CD14-positive monocyte (primary cell): ENCODE measurements around the gene NOB1. TPM values are rescaled to one million over a fixed set of nuclear protein-coding genes. Genes with fewer than 3 reads are reported as not detected.

Source experiments
- DNase-seq, 3 donors: peaks; one replicate each; pipeline ENCODE4 v3.0.0-alpha.2; 2011 to 2022
- H2AFZ ChIP-seq: 2 replicates; pipeline ENCODE4 v1.6.0; 2012; ENCODE audit warnings: mild to moderate bottlenecking, low read depth, low read length, inconsistent platforms; ENCODE audit not compliant: insufficient read depth, poor library complexity, severe bottlenecking
- H3K27ac ChIP-seq, 2 donors: 1 replicate in 1 of 2; 2 replicates in 1 of 2; pipeline ENCODE4 v1.5.1; 2012 to 2013; ENCODE audit warnings: low read length in 2 of 2, control low read depth in 1 of 2, inconsistent platforms in 1 of 2, low read depth in 1 of 2, mild to moderate bottlenecking in 1 of 2
- H3K27me3 ChIP-seq, 2 donors: one replicate each; pipeline versions ENCODE4 v1.6.0 to v1.6.1; 2011 to 2013; ENCODE audit warnings: low read length in 2 of 2; ENCODE audit not compliant: control insufficient read depth in 2 of 2, insufficient read depth in 2 of 2
- H3K36me3 ChIP-seq, 2 donors: replicated peaks in 1 of 2; 1 replicate in 1 of 2; 2 replicates in 1 of 2; pipeline versions ENCODE4 v1.5.1 to v1.6.1; 2012 to 2013; ENCODE audit warnings: low read length in 2 of 2, control low read depth in 1 of 2, inconsistent platforms in 1 of 2, mild to moderate bottlenecking in 1 of 2; ENCODE audit not compliant: insufficient read depth in 2 of 2, control insufficient read depth in 1 of 2
- H3K4me1 ChIP-seq, 2 donors: 1 replicate in 1 of 2; 2 replicates in 1 of 2; pipeline versions ENCODE4 v1.5.1 to v1.6.1; 2012 to 2013; ENCODE audit warnings: low read length in 2 of 2, control low read depth in 1 of 2, inconsistent platforms in 1 of 2, mild to moderate bottlenecking in 1 of 2, moderate library complexity in 1 of 2; ENCODE audit not compliant: insufficient read depth in 2 of 2, control insufficient read depth in 1 of 2
- H3K4me2 ChIP-seq: replicated peaks from 2 replicates; pipeline ENCODE3; 2012; ENCODE audit warnings: low read length, moderate library complexity, mild to moderate bottlenecking; ENCODE audit not compliant: poor library complexity, severe bottlenecking; ENCODE audit errors: extremely low read depth
- H3K4me3 ChIP-seq, 3 experiments: fragments of 200-600 bp in 1 of 3; sonication (generic) in 1 of 3; replicated peaks in 1 of 3; 1 replicate in 2 of 3; 2 replicates in 1 of 3; pipeline ENCODE4 v1.5.1; 2011 to 2013; ENCODE audit warnings: low read length in 3 of 3, mild to moderate bottlenecking in 3 of 3, control low read depth in 2 of 3, low read depth in 2 of 3, inconsistent platforms in 1 of 3, moderate library complexity in 1 of 3
- H3K79me2 ChIP-seq: 2 replicates; pipeline ENCODE4 v1.6.0; 2012; ENCODE audit warnings: mild to moderate bottlenecking, control low read depth, inconsistent platforms, low read length, moderate library complexity; ENCODE audit not compliant: insufficient read depth
- H3K9ac ChIP-seq: 2 replicates; pipeline ENCODE4 v1.6.0; 2017; ENCODE audit warnings: low read length, mild to moderate bottlenecking; ENCODE audit not compliant: insufficient read depth, poor library complexity, severe bottlenecking
- H3K9me3 ChIP-seq, 2 donors: replicated peaks in 1 of 2; 1 replicate in 1 of 2; 2 replicates in 1 of 2; pipeline versions ENCODE4 v1.5.1 to v1.6.1; 2012 to 2013; ENCODE audit warnings: low read length in 2 of 2, control low read depth in 1 of 2; ENCODE audit not compliant: control insufficient read depth in 1 of 2, insufficient read depth in 1 of 2
- H4K20me1 ChIP-seq: 2 replicates; pipeline ENCODE4 v1.6.0; 2012; ENCODE audit warnings: mild to moderate bottlenecking, low read length, control low read depth, moderate library complexity; ENCODE audit not compliant: insufficient read depth
- H3K27ac Mint-ChIP-seq, 7 donors: one replicate each; pipeline ENCODE4 v1.8.0; 2020; ENCODE audit warnings: mild to moderate bottlenecking in 7 of 7, mixed read lengths in 7 of 7, moderate library complexity in 6 of 7, inconsistent platforms in 2 of 7
- H3K27me3 Mint-ChIP-seq, 3 donors: one replicate each; pipeline ENCODE4 v1.8.0; 2021 to 2022; ENCODE audit warnings: low read depth in 3 of 3, mild to moderate bottlenecking in 3 of 3, mixed read lengths in 3 of 3, moderate library complexity in 3 of 3, inconsistent platforms in 1 of 3
- H3K36me3 Mint-ChIP-seq, 2 donors: one replicate each; pipeline ENCODE4 v1.8.0; 2020; ENCODE audit warnings: mixed read lengths in 2 of 2, inconsistent platforms in 1 of 2, mild to moderate bottlenecking in 1 of 2
- H3K4me1 Mint-ChIP-seq: one replicate; pipeline ENCODE4 v1.8.0; 2020; ENCODE audit warnings: mild to moderate bottlenecking, mixed read lengths
- H3K4me3 Mint-ChIP-seq, 2 donors: one replicate each; pipeline ENCODE4 v1.8.0; 2020; ENCODE audit warnings: mild to moderate bottlenecking in 2 of 2, mixed read lengths in 2 of 2, moderate library complexity in 1 of 2
- H3K9me3 Mint-ChIP-seq, 7 donors: one replicate each; pipeline ENCODE4 v1.8.0; 2020 to 2022; ENCODE audit warnings: mixed read lengths in 7 of 7, mild to moderate bottlenecking in 6 of 7, moderate library complexity in 6 of 7, inconsistent platforms in 2 of 7
- CTCF ChIP-seq: fragments of 200-600 bp; IDR thresholded peaks from one replicate; pipeline ENCODE4 v1.8.0; 2022; ENCODE audit warnings: antibody characterized with exemption, mild to moderate bottlenecking
- WGBS: methylation state at CpG from one replicate; pipeline ENCODE4 v1.1.5; 2013; ENCODE audit warnings: missing lambda C conversion rate; ENCODE audit not compliant: insufficient coverage; 5-methylcytosine and 5-hydroxymethylcytosine counted together
- intact Hi-C, 2 donors: fragments of 100-400 bp; cut with micrococcal nuclease; formaldehyde crosslinking; loops; one replicate each; pipeline versions ENCODE4 v1.15.0 to v1.15.1; 2023
- polyA plus RNA-seq, 3 donors: library from polyadenylated mRNA; depleted of rRNA in 1 of 3; unstranded in 2 of 3; stranded (reverse) in 1 of 3; fragments of 300-500 nt in 2 of 3; fragments of >200 nt in 1 of 3; fragmentation: Illumina TruSeq in 2 of 3; gene quantifications; 1 replicate in 2 of 3; 2 replicates in 1 of 3; pipeline ENCODE4 v1.2.3, GENCODE V29; 2012 to 2021

NOB1 gene
- polyA plus RNA-seq, 3 donors: 15.7 to 27.5 (median 18.0) TPM

GRCh38 chr16:69699915-69700314 is 54.8 kb downstream of the NOB1 start:
- Mint-ChIP-seq H3K9me3 (no peaks in the 10 kb centered on the region), H3K4me1 (no peaks in the 10 kb centered on the region), H3K4me3 (no peak overlapping the region), H3K36me3 (peaks cover 35 to 43% of the 10 kb centered on the region in 2 donors), H3K27me3 (peaks cover 0 to 2% (median 0%) of the 10 kb centered on the region in 3 donors), H3K27ac (no peak overlapping the region)
- intact Hi-C loops: no loop called here
- Histone ChIP-seq H3K9ac (no peak overlapping the region), H3K79me2 (no peaks in the 10 kb centered on the region), H4K20me1 (no peaks in the 10 kb centered on the region), H3K4me2 (no peak overlapping the region), H3K4me1 (no peaks in the 10 kb centered on the region), H2AFZ (no peak overlapping the region), H3K36me3 (peaks cover 31 to 69% of the 10 kb centered on the region in 2 donors), H3K27me3 (no peaks in the 10 kb centered on the region), H3K27ac (no peak overlapping the region), H3K9me3 (no peaks in the 10 kb centered on the region), H3K4me3 (no peak overlapping the region)
- no peak for DNase-seq
- no peak for TF ChIP-seq CTCF
- no CpG with 5 or more reads among the region's 1 CpG for WGBS

- H3K27me3 ChIP-seq: no peaks in the 10 kb centered on the region
- peaks cover 42 to 84% of the 10 kb centered on the region in 2 donors for H3K36me3 ChIP-seq
- no peak for DNase-seq
- no peaks in the 10 kb centered on the region for H3K9me3 ChIP-seq
- no peaks in the 10 kb centered on the region for H3K9me3 Mint-ChIP-seq
- H3K27ac Mint-ChIP-seq: no peak overlapping the region
- no peak overlapping the region for H3K4me3 ChIP-seq
- no peaks in the 10 kb centered on the region for H4K20me1 ChIP-seq
- peaks cover 0 to 2% (median 0%) of the 10 kb centered on the region in 3 donors for H3K27me3 Mint-ChIP-seq
- intact Hi-C loops: no loop called here
- H3K4me1 Mint-ChIP-seq: no peaks in the 10 kb centered on the region
- peaks cover 36 to 47% of the 10 kb centered on the region in 2 donors for H3K36me3 Mint-ChIP-seq
- no peak overlapping the region for H3K4me2 ChIP-seq
- no peak for TF ChIP-seq CTCF
- WGBS: 93% methylated on average over 2 of the region's 3 CpGs
- H3K4me1 ChIP-seq: no peaks in the 10 kb centered on the region
- H2AFZ ChIP-seq: no peak overlapping the region
- no peak overlapping the region for H3K4me3 Mint-ChIP-seq
- no peak overlapping the region for H3K27ac ChIP-seq
- H3K9ac ChIP-seq: no peak overlapping the region
- no peaks in the 10 kb centered on the region for H3K79me2 ChIP-seq
Observed at GRCh38 chr16:69698404-69698803, 56.3 kb downstream of the NOB1 start.
